Trophoblast cell (in vitro differentiated cells and primary cell): Measurements from ENCODE around the gene GALNT7. TPM values are rescaled to one million over a fixed set of nuclear protein-coding genes. Genes with fewer than 3 reads are reported as not detected.
"Not testable (repeated sequence)": the region's sequence is repeated elsewhere in the genome, so short reads cannot be mapped to it uniquely, and the experiment has no call there.

Source experiments
- DNase-seq, 2 donors: peaks; one replicate each; pipeline ENCODE4 v3.0.0-alpha.2; 2016
- H2AFZ ChIP-seq: 2 replicates; pipeline ENCODE4 v1.6.1; 2013; ENCODE audit warnings: low read length, moderate library complexity, mild to moderate bottlenecking; ENCODE audit not compliant: insufficient read depth, poor library complexity
- H2AK5ac ChIP-seq: 2 replicates; pipeline ENCODE4 v1.6.1; 2013; ENCODE audit warnings: mild to moderate bottlenecking, low read length
- H2BK120ac ChIP-seq: 2 replicates; pipeline ENCODE4 v1.6.1; 2013; ENCODE audit warnings: low read length, mild to moderate bottlenecking, moderate library complexity; ENCODE audit not compliant: insufficient read depth, poor library complexity
- H2BK12ac ChIP-seq: 2 replicates; pipeline ENCODE4 v1.6.1; 2013; ENCODE audit warnings: mild to moderate bottlenecking, low read length, moderate library complexity
- H2BK5ac ChIP-seq: 2 replicates; pipeline ENCODE4 v1.6.1; 2013; ENCODE audit warnings: low read length, low read depth, moderate library complexity, mild to moderate bottlenecking; ENCODE audit not compliant: poor library complexity
- H3K14ac ChIP-seq: 2 replicates; pipeline ENCODE4 v1.6.1; 2013; ENCODE audit warnings: mild to moderate bottlenecking, low read length
- H3K18ac ChIP-seq: 2 replicates; pipeline ENCODE4 v1.6.1; 2013; ENCODE audit warnings: mild to moderate bottlenecking, low read length
- H3K23ac ChIP-seq: 2 replicates; pipeline ENCODE4 v1.6.1; 2013; ENCODE audit warnings: low read length
- H3K27ac ChIP-seq: 2 replicates; pipeline ENCODE4 v1.5.1; 2013; ENCODE audit warnings: low read depth, mild to moderate bottlenecking, inconsistent platforms, low read length, moderate library complexity
- H3K27me3 ChIP-seq: 2 replicates; pipeline ENCODE4 v1.6.1; 2013; ENCODE audit warnings: inconsistent platforms, mild to moderate bottlenecking, low read length, moderate library complexity; ENCODE audit not compliant: insufficient read depth
- H3K36me3 ChIP-seq, 2 experiments: 1 replicate in 1 of 2; 2 replicates in 1 of 2; pipeline ENCODE4 v1.6.1; 2013; ENCODE audit warnings: low read length in 2 of 2, mild to moderate bottlenecking in 2 of 2, moderate library complexity in 1 of 2; ENCODE audit not compliant: insufficient read depth in 2 of 2, control insufficient read depth in 1 of 2
- H3K4ac ChIP-seq: 2 replicates; pipeline ENCODE4 v1.6.1; 2013; ENCODE audit warnings: low read depth, mild to moderate bottlenecking, low read length, moderate library complexity
- H3K4me1 ChIP-seq, 2 experiments: 1 replicate in 1 of 2; 2 replicates in 1 of 2; pipeline ENCODE4 v1.6.1; 2013; ENCODE audit warnings: low read length in 2 of 2, mild to moderate bottlenecking in 2 of 2, moderate library complexity in 1 of 2; ENCODE audit not compliant: insufficient read depth in 2 of 2, control insufficient read depth in 1 of 2
- H3K4me2 ChIP-seq: 2 replicates; pipeline ENCODE4 v1.6.1; 2013; ENCODE audit warnings: inconsistent platforms, mild to moderate bottlenecking, low read length, moderate library complexity
- H3K4me3 ChIP-seq: 2 replicates; pipeline ENCODE4 v1.5.1; 2013; ENCODE audit warnings: mild to moderate bottlenecking, low read depth, low read length, inconsistent platforms
- H3K79me1 ChIP-seq: one replicate; pipeline ENCODE4 v1.6.1; 2013; ENCODE audit warnings: low read length
- H3K79me2 ChIP-seq: 2 replicates; pipeline ENCODE4 v1.6.1; 2013; ENCODE audit warnings: low read length, mild to moderate bottlenecking; ENCODE audit not compliant: control insufficient read depth, insufficient read depth, poor library complexity
- H3K9ac ChIP-seq: 2 replicates; pipeline ENCODE4 v1.6.1; 2013; ENCODE audit warnings: mild to moderate bottlenecking, low read length
- H3K9me3 ChIP-seq: 2 replicates; pipeline ENCODE4 v1.6.1; 2013; ENCODE audit warnings: low read depth, mild to moderate bottlenecking, control low read depth, inconsistent platforms, low read length; ENCODE audit not compliant: insufficient read depth
- H4K12ac ChIP-seq: 2 replicates; pipeline ENCODE4 v1.6.1; 2013; ENCODE audit warnings: low read depth, mild to moderate bottlenecking, low read length, moderate library complexity
- H4K8ac ChIP-seq: 2 replicates; pipeline ENCODE4 v1.6.1; 2013; ENCODE audit warnings: low read depth, mild to moderate bottlenecking, low read length, moderate library complexity
- H4K91ac ChIP-seq: one replicate; pipeline ENCODE4 v1.6.1; 2013; ENCODE audit warnings: low read depth, mild to moderate bottlenecking, low read length, moderate library complexity
- WGBS: extraction: QIAGEN DNeasy Blood & Tissue Kit; methylation state at CpG from one replicate; pipeline ENCODE4 v1.1.7; 2013; ENCODE audit warnings: missing lambda C conversion rate; ENCODE audit not compliant: insufficient read length, insufficient coverage; ENCODE audit errors: extremely low coverage; 5-methylcytosine and 5-hydroxymethylcytosine counted together
- polyA plus RNA-seq: library from polyadenylated mRNA; stranded (reverse); fragments of 200-250 nt; gene quantifications from 2 replicates; pipeline ENCODE4 v1.2.3, GENCODE V29; 2013

Gene GALNT7, protein sequence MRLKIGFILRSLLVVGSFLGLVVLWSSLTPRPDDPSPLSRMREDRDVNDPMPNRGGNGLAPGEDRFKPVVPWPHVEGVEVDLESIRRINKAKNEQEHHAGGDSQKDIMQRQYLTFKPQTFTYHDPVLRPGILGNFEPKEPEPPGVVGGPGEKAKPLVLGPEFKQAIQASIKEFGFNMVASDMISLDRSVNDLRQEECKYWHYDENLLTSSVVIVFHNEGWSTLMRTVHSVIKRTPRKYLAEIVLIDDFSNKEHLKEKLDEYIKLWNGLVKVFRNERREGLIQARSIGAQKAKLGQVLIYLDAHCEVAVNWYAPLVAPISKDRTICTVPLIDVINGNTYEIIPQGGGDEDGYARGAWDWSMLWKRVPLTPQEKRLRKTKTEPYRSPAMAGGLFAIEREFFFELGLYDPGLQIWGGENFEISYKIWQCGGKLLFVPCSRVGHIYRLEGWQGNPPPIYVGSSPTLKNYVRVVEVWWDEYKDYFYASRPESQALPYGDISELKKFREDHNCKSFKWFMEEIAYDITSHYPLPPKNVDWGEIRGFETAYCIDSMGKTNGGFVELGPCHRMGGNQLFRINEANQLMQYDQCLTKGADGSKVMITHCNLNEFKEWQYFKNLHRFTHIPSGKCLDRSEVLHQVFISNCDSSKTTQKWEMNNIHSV
- polyA plus RNA-seq, result 21.4 and 21.7 TPM in 2 replicates

DNA sequence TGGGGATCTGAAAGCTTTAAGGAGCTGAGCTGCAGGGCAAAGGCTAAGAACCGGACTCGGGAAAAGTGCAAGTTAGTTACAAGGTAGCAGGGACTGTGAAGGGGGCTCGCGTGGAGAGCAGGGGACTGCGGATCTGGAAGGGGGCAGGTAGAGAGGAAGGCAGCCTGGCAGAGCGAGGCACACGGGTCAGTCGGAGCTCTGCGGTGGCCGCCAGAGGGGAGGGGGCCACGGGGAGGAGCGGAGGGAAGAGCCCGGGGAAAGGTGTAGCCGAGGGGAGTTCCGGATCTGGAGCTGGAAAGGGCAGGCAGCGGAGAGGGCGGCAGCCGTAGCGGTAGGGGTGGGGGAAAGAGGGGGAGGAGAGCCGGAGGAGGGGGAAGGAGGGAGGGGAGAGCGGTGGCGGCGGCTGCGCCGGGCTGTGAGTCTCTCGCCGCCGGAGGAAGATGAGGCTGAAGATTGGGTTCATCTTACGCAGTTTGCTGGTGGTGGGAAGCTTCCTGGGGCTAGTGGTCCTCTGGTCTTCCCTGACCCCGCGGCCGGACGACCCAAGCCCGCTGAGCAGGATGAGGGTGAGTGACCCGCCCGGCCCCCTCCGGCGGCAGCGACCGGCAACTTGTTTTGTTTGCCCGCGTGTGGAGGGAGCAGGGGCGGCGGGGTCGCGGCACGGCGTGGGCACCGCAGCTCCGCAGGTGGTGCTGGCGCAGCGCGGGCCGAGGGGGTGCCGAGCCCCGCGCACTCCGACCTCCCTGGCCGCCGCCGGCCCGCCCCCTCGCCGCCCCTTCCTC, at the start of gene GALNT7:
TSS of gene GALNT7 (plus strand) at position 416 of the 782 bp plus-strand sequence. CDS start at position 441, 25 bp downstream.
- H2AK5ac ChIP-seq, result peak within 1 kb of the TSS; percentile 53
- H2BK120ac ChIP-seq, result peak within 1 kb of the TSS; percentile 90
- peak within 1 kb of the TSS; percentile 93 for H3K14ac ChIP-seq
- peak within 1 kb of the TSS; percentile 82 for H3K4me2 ChIP-seq
- DNase-seq, result peak; percentile 51 to 59
- H3K36me3 ChIP-seq, result peaks cover 0 to 2% of the 10 kb centered on the region in 2 experiments
- peak within 1 kb of the TSS; percentile 99 for H2AFZ ChIP-seq
- H3K4me3 ChIP-seq, result peak within 1 kb of the TSS; percentile 97
- H3K9ac ChIP-seq, result peak within 1 kb of the TSS; percentile 75
- peak within 1 kb of the TSS; percentile 95 for H3K27ac ChIP-seq
- H3K79me1 ChIP-seq, result peaks cover 16% of the 10 kb centered on the region
- peak within 1 kb of the TSS; percentile 97 for H4K8ac ChIP-seq
- no peaks in the 10 kb centered on the region for H3K27me3 ChIP-seq
- H2BK12ac ChIP-seq, result peak within 1 kb of the TSS; percentile 61
- H3K9me3 ChIP-seq, result no peaks in the 10 kb centered on the region
- WGBS, result no CpG with 5 or more reads among the region's 64 CpGs
- peak within 1 kb of the TSS; percentile 94 for H4K12ac ChIP-seq
- peaks cover 2 to 4% of the 10 kb centered on the region in 2 experiments for H3K4me1 ChIP-seq
- H3K4ac ChIP-seq, result peak within 1 kb of the TSS; percentile 90
- peak within 1 kb of the TSS; percentile 92 for H2BK5ac ChIP-seq
- no peak within 1 kb of the TSS for H3K23ac ChIP-seq
- peak within 1 kb of the TSS; percentile 86 for H4K91ac ChIP-seq
- peaks cover 18% of the 10 kb centered on the region for H3K79me2 ChIP-seq
- peak within 1 kb of the TSS; percentile 97 for H3K18ac ChIP-seq

DNA sequence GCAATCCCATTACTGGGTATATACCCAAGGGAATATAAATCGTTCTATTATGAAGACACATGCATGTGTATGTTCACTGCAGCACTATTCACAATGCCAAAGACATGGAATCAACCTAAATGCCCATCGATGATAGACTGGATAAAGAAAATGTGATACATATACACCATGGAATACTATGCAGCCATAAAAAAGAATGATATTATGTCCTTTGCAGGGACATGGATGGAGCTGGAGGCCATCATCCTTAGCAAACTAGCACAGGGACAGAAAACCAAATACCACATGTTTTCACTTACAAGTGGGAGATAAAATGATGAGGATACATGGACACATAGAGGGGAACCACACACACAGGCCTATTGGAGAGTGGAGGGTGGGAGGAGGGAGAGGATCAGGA, 49.8 kb upstream of the GALNT7 start:
- H3K23ac ChIP-seq, H3K14ac ChIP-seq, H3K79me1 ChIP-seq, H2AK5ac ChIP-seq, H3K9me3 ChIP-seq, DNase-seq, H3K27me3 ChIP-seq, H3K4me2 ChIP-seq, H3K27ac ChIP-seq, H2BK5ac ChIP-seq, H4K12ac ChIP-seq, H3K18ac ChIP-seq, H3K4me3 ChIP-seq, H3K79me2 ChIP-seq, H2BK12ac ChIP-seq, H2BK120ac ChIP-seq, H3K9ac ChIP-seq, H3K4me1 ChIP-seq, H3K36me3 ChIP-seq, H3K4ac ChIP-seq, H2AFZ ChIP-seq, H4K91ac ChIP-seq, H4K8ac ChIP-seq: not testable (repeated sequence)
- WGBS, result no CpG with 5 or more reads among the region's 2 CpGs

DNA sequence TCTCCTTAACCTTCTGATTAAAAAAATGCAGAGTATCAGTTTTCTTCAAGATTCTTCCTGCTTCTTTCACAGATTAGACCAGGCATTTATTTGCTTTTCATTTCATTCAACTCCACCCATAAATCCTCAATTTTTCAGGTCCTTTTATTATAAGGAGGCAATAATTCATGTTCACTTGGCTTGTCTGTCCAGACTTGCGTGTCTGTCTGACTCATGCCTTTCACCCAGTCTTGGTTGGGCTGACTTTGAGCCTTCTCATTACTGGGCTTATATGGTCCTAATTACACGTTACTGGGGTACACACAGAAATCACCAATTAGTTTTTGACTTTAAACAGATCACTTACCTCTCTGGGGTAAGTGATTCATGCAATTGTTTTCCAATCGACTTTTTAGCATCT, 48.8 kb upstream of the GALNT7 start:
- no peak overlapping the region for H2BK12ac ChIP-seq
- no peaks in the 10 kb centered on the region for H3K36me3 ChIP-seq
- no peak overlapping the region for H3K4ac ChIP-seq
- H4K8ac ChIP-seq, result no peak overlapping the region
- DNase-seq, result no peak
- no peaks in the 10 kb centered on the region for H3K9me3 ChIP-seq
- H3K27me3 ChIP-seq, result no peaks in the 10 kb centered on the region
- H3K23ac ChIP-seq, result no peak overlapping the region
- no peaks in the 10 kb centered on the region for H3K79me2 ChIP-seq
- no peak overlapping the region for H2AFZ ChIP-seq
- no peak overlapping the region for H2BK120ac ChIP-seq
- H2AK5ac ChIP-seq, result no peak overlapping the region
- no peak overlapping the region for H4K12ac ChIP-seq
- WGBS, result no CpG with 5 or more reads among the region's 3 CpGs
- no peaks in the 10 kb centered on the region for H3K79me1 ChIP-seq
- peaks cover 0 to 3% of the 10 kb centered on the region in 2 experiments for H3K4me1 ChIP-seq
- H4K91ac ChIP-seq, result no peak overlapping the region
- H3K14ac ChIP-seq, result no peak overlapping the region
- H2BK5ac ChIP-seq, result no peak overlapping the region
- H3K4me2 ChIP-seq, result no peak overlapping the region
- no peak overlapping the region for H3K27ac ChIP-seq
- H3K18ac ChIP-seq, result no peak overlapping the region
- H3K9ac ChIP-seq, result no peak overlapping the region
- H3K4me3 ChIP-seq, result no peak overlapping the region

DNA sequence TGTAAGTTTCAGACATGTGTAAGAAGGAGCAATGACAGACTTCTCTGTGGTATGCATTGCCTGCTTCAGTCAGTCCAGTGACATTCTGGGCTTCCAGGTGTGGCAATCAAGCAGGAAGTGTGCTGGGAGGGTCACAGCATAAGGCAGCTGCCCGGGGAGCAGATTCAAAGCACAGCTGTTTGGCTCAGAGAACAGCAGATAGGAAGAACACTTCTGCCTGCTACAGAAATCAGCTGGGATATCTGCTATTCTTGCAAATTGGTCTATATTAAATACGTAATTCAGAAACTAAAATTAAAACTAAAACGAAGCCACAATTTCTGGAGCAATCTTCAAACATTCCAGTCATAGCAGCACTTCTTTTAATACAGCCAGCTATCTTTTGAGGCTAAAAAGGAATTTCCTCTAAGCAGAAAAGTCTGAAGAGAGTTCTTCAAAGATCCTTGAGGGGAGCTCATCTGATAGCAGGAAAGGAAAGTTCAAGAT, 47.5 kb upstream of the GALNT7 start:
- H3K23ac ChIP-seq, result no peak overlapping the region
- H3K14ac ChIP-seq, result no peak overlapping the region
- H3K36me3 ChIP-seq, result no peaks in the 10 kb centered on the region
- no peak overlapping the region for H2BK5ac ChIP-seq
- peak; percentile 81 to 88 for DNase-seq
- no peak overlapping the region for H2AFZ ChIP-seq
- H3K79me1 ChIP-seq, result no peaks in the 10 kb centered on the region
- no peak overlapping the region for H3K4me2 ChIP-seq
- H3K9ac ChIP-seq, result no peak overlapping the region
- H3K4me1 ChIP-seq, result peaks cover 0 to 3% of the 10 kb centered on the region in 2 experiments
- no peak overlapping the region for H3K4ac ChIP-seq
- H2AK5ac ChIP-seq, result no peak overlapping the region
- no peak overlapping the region for H3K27ac ChIP-seq
- no peak overlapping the region for H3K18ac ChIP-seq
- H3K4me3 ChIP-seq, result no peak overlapping the region
- H4K12ac ChIP-seq, result no peak overlapping the region
- no peak overlapping the region for H2BK120ac ChIP-seq
- no peak overlapping the region for H4K8ac ChIP-seq
- no peaks in the 10 kb centered on the region for H3K79me2 ChIP-seq
- H3K27me3 ChIP-seq, result no peaks in the 10 kb centered on the region
- H4K91ac ChIP-seq, result no peak overlapping the region
- H3K9me3 ChIP-seq, result no peaks in the 10 kb centered on the region
- WGBS, result no CpG with 5 or more reads among the region's 3 CpGs
- H2BK12ac ChIP-seq, result no peak overlapping the region
